AG04450 (cell line): ENCODE results near the gene DPH1. TPM values are rescaled to one million over a fixed set of nuclear protein-coding genes. Genes with fewer than 3 reads are reported as not detected.

Experiments
- CTCF ChIA-PET: fragments of 300-600, 350-600 bp; formaldehyde crosslinking; extraction: SDS; loops from one replicate; lab custom pipeline; 2022; ENCODE audit warnings: antibody characterized with exemption, inconsistent platforms; lab: Charles Lee
- POLR2A ChIA-PET: fragments of 350-600 bp; formaldehyde crosslinking; extraction: SDS; loops from one replicate; lab custom pipeline; 2021; ENCODE audit warnings: antibody characterized with exemption, inconsistent platforms; lab: Yijun Ruan, JAX
- DNase-seq: peaks from one replicate; pipeline ENCODE4 v3.0.0-alpha.2; 2011; ENCODE audit warnings: low read depth, low spot score
- H3K27ac ChIP-seq: one replicate; pipeline ENCODE4 v1.5.1; 2012; ENCODE audit warnings: low read depth, low read length, control low read depth
- H3K27me3 ChIP-seq: one replicate; pipeline ENCODE4 v1.6.0; 2012; ENCODE audit warnings: low read length; ENCODE audit not compliant: control insufficient read depth, insufficient read depth
- H3K4me3 ChIP-seq: 2 replicates; pipeline ENCODE4 v1.5.1; 2011; ENCODE audit warnings: mild to moderate bottlenecking, low read depth, low read length, control low read depth
- H3K9me3 ChIP-seq: 2 replicates; pipeline ENCODE4 v1.5.1; 2012; ENCODE audit warnings: low read length; ENCODE audit not compliant: control insufficient read depth, insufficient read depth
- CTCF ChIP-seq: IDR thresholded peaks from 2 replicates; pipeline ENCODE4 v1.5.1; 2011; ENCODE audit warnings: low read depth, low read length, control low read depth, inconsistent platforms
- polyA plus RNA-seq: library from polyadenylated mRNA; depleted of rRNA; stranded (reverse); fragments of >200 nt; gene quantifications from 2 replicates; pipeline ENCODE4 v1.2.3, GENCODE V29; 2011

Gene DPH1
- polyA plus RNA-seq, 1 experiment: 25.3 TPM

- Histone ChIP-seq H3K9me3 (no peaks in the 10 kb centered on the region), H3K27ac (no peak overlapping the region), H3K4me3 (no peak overlapping the region), H3K27me3 (peaks cover 4% of the 10 kb centered on the region)
- ChIA-PET CTCF (no interaction called here), POLR2A (no interaction called here)
- no peak for TF ChIP-seq CTCF
- no peak for DNase-seq
These were observed 43.0 kb upstream of the DPH1 start for GRCh38 chr17:1986783-1987451.

GRCh38 chr17:1989135-1989534 lies 40.8 kb upstream of the DPH1 start:
- ChIA-PET POLR2A (no interaction called here), CTCF (no interaction called here)
- peaks cover 2% of the 10 kb centered on the region for H3K27me3 ChIP-seq
- DNase-seq: peak; percentile 30
- H3K9me3 ChIP-seq: no peaks in the 10 kb centered on the region
- no peak overlapping the region for H3K27ac ChIP-seq
- no peak overlapping the region for H3K4me3 ChIP-seq
- no peak for TF ChIP-seq CTCF

- POLR2A ChIA-PET: interaction anchor here (0.7 kb wide), 1 partner anchor 213 kb away, joined by 7 read pairs; no protein-coding TSS in a partner anchor
These were observed 37.4 kb upstream of the DPH1 start for GRCh38 chr17:1992541-1992940.

GRCh38 chr17:1994707-1995106 lies 35.2 kb upstream of the DPH1 start:
- CTCF ChIA-PET: interaction anchor here (0.5 kb wide), 1 partner anchor 326 kb away, joined by 7 read pairs; no protein-coding TSS in a partner anchor
- TF ChIP-seq CTCF: no peak

More at GRCh38 chr17:1992541-1992940, 37.4 kb upstream of the DPH1 start:
- CTCF ChIA-PET: interaction anchor here (1.3 kb wide), 1 partner anchor 84 kb away, joined by 3 read pairs; no protein-coding TSS in a partner anchor
- no peak for DNase-seq
- no peak for TF ChIP-seq CTCF
- Histone ChIP-seq H3K4me3 (no peak overlapping the region), H3K27me3 (peaks cover 10% of the 10 kb centered on the region), H3K27ac (no peak overlapping the region), H3K9me3 (no peaks in the 10 kb centered on the region)

GRCh38 chr17:1995321-1995892 lies 34.5 kb upstream of the DPH1 start:
- CTCF ChIA-PET: no interaction called here
- no peak overlapping the region for H3K4me3 ChIP-seq
- H3K9me3 ChIP-seq: no peaks in the 10 kb centered on the region; the same call in 1 of the 2 replicates
- no peak for DNase-seq
- no peak for TF ChIP-seq CTCF
- no peak overlapping the region for H3K27ac ChIP-seq
- POLR2A ChIA-PET: no interaction called here
- peaks cover 10% of the 10 kb centered on the region for H3K27me3 ChIP-seq

More at GRCh38 chr17:1994707-1995106, 35.2 kb upstream of the DPH1 start:
- H3K4me3 ChIP-seq: no peak overlapping the region
- peaks cover 10% of the 10 kb centered on the region for H3K27me3 ChIP-seq
- H3K27ac ChIP-seq: no peak overlapping the region
- no peaks in the 10 kb centered on the region; the same call in 1 of the 2 replicates for H3K9me3 ChIP-seq
- DNase-seq: no peak
- POLR2A ChIA-PET: no interaction called here
